RKO (cell line): ENCODE results near the gene LYPD1.
A peak's percentile ranks its signal among the peaks of the same experiment; 100 is the strongest.

ENCODE experiments used
- DNase-seq: peaks from one replicate; pipeline ENCODE4 v3.0.0-alpha.2; 2016; ENCODE audit warnings: low spot score

Gene LYPD1

DNA sequence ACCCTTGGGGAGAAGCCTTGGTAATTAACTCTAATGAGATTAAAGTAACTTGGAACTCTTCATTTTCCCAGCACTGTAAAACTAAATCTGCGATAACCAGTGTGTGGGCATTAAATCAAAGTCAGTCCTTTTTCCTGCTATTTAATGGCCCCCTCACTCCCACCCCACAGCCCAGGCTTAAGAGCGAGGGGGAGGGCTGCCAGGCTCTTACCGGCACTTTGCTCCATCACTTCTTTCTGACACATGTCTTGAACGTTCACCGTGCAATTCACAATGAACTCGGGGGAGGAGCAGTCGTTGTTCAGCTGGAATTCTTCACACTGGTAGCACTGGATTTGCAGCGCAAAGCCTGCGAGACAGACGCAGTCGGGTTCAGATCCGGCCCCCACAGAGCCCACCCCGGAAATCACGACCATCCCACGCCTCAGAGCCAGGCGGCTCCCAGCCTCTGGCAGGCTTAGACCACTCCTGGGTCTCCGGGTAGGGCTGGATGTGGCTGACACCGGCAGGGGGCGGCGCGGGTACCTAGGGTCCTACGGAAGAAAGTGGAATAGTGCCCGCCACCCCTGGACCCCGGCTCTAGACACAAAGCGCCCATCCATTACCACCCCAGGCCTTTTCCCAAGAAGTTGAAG is 1.7 kb downstream of the LYPD1 start:
- DNase-seq, result no peak

DNA sequence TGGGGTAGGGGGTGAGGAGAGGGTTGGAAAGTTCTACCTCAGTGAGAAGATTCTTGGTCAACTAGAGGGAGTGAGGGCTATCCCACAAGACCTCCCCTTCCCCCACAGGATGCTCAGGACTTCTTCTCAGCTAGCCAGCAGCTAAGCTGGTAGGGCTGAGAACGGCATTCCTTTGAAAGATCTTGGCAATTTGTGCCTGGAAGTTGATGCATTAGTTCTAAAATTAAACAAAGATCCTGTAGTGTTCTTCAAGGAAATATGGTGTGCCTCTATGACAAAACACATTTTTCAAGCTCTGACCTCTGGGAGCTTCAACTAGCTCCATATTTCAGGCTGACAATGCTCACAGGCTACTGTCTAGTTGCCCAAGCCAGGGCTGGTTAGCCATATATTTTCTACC is 2.3 kb downstream of the LYPD1 start:
- DNase-seq, result no peak

DNA sequence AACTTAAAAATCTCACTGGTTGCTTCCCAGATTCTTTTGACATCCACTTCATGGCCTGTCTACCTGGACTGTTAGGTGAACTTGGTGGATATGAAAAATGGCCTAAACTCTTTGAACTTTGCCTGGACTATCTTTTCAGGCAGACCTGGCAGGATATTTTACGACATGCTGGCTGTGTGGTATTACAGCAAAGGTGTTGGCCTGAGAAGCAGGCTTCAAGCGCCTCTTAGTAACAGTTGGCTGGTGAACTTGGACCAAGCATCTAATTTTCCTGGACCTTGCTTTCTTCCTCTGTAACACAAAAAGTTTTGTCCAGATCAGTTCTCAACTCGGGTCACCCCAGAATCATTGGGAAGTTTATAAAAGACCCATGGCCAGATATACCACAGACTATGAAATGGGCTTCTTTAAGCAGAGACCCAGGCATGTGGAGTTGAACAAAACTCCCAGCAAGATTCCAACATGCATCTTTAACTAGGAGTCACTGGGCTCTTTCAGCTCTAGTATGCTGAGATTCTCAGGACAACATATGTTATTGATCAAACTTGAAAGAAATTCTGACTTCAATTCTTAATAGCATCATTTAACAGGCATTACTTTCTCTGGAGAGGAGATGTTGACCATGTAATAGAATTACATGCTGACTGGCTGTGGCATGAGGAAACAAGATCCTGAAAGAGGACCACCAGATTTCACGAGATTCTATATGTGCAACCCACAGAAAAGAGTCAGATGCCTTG is 4.4 kb downstream of the LYPD1 start:
- DNase-seq, result no peak

DNA sequence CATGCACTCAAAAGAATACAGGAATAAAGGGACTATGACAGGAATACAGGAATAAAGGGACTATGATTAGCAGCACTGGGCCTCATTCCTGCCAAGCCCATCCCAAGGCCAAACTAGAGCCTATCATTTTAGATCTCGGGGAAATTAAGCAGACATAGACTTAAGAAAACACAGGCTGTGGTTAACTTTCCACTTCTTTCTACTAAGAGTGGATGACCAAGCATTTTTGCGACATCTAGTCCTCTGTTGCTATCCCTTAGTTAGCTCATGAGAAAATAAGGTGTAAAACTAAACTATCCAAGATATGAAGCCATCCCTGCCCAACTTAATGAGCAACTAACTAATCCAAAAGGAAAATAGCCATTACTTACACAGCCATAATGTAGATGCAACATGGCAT is 5.9 kb downstream of the LYPD1 start:
- DNase-seq, result no peak

DNA sequence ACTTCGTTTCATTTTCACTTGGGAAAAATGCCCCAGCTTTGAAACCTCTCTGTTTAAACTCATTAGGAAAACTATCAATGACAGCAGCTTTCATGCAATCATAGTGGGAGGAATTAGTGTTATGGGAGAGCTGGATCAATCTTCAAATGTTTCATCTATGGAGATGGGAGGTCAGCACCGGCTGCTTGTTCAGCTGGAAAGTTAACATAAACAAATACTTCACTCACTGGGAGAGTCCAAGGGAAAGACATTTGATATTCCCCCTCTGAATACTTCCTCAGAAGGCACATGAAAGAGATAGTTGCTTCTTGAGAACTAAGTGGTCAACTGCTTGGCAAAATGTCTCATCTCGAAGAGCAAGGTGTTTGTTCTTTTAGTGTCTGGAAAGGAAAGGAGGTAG is 7.3 kb downstream of the LYPD1 start:
- DNase-seq, result no peak

DNA sequence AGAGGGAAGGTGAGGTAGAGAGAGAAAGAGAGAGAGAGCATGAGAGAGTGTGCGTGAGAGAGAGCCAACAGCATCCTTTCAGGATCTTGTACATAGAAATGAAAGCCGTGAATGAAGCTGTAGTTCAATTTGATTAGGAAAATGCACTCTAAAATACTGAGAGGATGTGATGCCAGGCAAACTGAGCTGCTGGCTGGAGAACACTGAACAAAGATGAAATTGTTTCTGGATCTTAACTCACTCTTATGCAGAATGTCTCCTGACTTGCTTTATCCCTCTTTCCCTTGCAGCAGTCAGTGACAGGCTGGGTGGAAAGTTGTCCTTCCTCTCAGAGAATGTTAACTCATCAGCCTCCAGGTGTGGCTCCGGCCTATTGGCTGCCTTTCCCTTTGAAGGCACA is 10.7 kb downstream of the LYPD1 start:
- no peak for DNase-seq

DNA sequence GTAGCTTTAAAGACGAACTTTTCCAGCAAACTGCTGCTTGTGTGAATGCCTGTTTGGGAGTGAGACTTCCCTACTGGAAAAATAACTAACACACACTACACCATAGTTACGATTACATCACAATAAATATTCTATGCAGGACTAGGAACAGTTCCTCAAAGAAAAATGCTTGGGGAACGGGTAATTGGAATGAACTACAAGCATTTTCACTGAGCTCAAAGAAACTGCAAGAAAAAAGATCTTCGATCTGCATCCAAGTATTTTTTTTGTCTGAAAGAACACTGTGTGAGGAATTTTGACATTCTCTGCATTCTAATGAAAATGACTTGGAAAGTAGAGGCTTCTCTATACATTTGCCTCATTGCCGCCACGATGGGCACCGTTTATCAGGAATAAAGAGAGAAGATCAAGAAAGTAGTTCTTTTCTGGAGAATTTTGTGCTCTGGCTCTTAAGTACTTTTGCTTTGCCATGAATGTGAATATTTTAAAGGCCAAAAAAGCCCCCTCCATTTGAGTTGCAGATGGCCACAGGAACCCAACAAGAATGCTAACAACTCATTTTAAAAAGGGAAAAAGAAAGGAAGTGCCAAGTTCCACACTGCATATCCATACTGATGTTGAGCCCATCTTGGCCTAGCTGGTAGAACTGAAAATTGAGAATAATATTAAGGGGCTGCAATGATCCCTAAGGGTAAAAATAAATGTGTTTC is 13.6 kb downstream of the LYPD1 start:
- no peak for DNase-seq

DNA sequence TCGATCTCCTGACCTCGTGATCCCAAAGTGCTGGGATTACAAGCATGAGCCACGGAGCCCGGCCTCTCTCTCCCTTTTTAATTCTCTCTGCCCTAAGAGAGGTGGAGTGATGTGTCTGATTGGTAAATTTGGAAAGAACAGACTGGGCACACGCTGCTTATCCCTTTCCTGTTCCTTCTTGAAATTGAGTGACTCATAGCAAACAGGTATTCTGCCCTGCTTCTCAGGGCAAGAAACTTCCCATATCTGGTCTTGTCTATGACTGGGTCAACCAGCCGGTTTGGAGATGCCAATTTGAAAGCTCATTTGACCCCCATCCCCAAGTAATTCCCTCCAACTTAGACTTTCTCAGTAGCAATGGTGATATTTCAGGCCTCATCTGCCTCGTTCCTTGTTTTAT is 15.0 kb downstream of the LYPD1 start:
- DNase-seq, result no peak

DNA sequence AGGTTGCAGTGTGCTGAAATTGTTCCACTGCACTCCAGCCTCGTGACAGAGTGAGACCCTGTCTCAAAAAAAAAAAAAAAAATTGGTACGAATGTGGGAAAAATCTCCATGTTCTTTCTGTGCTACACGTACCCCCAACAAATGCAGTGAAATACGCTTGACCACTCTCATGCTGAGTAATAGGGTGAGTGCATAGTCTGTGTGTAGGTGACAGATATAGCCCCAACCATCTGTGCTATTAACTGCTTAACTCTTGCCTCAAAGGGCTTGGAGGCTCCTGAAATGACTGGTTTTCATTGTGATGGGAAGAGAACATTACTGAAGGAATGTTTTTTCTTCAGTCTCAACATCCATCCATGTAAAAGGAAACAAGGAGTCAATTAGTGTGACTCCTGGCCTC is 15.7 kb downstream of the LYPD1 start:
- no peak for DNase-seq

DNA sequence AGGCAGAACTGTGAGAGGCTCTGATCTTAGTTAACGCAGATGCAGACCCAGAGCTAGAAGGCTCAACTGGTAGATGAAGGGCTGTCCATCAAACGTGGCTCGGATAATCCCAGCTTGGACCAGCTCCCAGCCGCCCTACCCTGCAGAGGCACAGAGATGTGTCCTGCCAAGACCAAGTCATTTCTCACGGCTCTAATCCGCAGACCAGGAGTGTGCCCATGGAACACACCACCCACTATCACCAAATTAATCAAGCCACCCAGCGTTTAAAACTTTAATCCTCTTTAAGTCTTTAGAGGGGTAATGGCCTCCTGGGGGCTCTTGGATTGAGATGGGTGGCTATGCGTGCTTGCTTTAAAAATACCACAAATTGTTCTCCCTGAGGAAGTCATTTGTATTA is 17.5 kb downstream of the LYPD1 start:
- no peak for DNase-seq

DNA sequence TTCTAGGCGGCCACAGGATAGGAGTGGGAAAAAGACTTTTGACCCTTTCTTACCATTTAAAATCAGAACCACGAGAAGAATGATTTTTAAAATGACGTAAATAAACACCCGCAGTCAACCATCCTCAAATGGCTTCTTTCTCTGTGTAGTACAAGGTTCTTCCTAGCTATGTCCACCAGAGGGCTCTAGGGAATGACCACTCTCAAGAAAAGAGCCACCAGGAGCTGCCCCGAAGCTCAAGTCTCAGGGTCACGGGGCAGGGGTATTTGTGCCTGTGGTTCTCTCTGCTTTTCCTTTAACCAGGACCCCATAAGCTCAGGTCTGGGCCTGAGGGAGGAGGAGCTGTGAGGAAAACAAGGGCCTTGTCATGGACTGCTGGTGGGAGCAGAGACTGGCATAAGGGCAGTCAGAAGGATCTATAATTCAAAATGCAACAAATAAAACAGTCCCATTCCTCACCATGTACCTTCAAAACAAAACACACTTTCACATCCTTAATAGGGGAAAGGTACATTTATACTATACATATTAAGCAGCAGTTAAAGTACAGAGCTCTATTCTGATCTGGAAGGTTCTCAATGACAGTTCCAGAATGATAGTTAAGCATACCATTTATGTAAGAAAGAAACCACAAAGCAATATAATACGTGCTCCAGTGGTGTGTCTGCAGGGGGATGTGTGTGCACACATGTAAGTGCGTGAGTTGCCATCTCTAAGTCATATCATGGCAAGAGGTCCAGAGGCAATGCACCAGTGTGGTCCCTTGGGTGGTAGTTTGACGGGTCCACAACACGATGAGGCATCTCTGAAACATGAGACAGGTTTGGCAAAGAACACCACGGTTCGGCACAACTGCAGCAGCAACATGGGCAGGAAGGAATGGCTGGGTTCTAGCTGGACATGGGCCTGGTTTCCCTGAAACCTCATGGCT is 18.6 kb downstream of the LYPD1 start:
- peak; percentile 60 for DNase-seq

DNA sequence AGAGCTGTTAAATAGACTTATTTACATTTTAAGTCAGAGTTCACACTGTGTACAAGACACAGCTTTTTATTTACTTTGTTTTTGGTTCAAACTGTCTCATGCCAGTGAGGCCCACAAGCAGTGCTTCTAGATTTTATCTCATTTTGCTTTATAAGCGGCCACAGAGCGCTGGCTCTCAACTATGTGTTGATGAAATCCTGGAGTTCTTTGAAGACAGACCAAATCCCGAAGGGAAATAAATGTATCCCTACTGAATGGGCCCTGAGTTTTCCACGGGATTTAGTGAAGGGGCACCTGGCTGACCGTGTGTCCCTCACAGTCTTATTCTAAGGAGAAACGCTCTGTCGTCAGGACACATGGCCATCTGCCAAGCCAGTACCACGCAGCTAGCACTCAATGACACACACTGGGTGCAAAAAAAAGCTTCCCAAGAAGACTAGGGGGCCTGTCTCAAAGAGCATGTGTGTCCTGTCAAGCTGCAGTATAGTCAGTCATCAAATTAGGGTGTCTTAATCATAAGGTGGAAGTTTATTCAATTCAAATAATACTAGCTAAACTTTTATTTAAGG is 23.4 kb downstream of the LYPD1 start:
- DNase-seq, result no peak

DNA sequence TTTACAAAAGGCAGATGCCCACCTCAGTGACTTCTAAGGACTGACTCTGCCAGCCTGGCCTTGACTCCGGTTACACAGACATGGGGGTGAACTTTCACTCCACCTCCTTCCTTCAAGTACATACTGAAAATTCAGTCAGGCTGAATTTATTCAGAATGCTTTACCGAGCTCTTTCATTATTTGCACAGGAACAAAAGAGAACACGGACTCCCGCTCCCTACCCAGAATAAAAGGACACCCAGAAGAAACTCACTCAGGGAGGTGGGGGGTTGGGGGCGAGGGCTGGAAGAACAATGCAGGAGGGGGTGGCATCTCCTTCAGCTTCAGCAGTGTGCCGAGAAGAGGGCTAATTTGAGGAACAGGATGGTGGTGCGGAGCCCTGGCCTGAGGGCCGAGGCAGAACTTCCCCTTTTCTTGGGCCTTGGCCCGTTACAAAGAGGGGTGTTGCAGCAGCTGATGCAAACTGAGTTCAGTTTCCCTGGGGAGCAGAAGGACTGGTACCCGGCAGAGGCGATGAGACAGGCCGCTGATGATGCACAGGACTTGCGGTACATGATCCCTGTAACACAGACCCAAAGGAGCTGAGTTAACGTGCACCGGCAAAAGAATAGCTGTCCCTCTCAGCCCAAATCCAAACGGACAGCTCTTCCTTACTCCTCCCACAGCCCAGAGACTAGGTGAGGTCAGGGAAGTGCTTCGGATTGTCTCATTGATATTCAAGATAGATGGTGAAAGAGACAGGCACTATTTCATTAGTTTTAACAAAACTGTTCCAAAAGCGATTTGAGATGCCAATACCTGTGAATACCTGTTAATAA is 24.1 kb downstream of the LYPD1 start:
- DNase-seq, result no peak

DNA sequence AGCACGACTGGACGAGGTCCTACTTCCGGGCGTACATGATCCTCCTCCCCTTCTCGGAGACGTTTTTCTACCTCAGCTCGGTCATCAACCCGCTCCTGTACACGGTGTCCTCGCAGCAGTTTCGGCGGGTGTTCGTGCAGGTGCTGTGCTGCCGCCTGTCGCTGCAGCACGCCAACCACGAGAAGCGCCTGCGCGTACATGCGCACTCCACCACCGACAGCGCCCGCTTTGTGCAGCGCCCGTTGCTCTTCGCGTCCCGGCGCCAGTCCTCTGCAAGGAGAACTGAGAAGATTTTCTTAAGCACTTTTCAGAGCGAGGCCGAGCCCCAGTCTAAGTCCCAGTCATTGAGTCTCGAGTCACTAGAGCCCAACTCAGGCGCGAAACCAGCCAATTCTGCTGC is 24.8 kb downstream of the LYPD1 start:
- no peak for DNase-seq

DNA sequence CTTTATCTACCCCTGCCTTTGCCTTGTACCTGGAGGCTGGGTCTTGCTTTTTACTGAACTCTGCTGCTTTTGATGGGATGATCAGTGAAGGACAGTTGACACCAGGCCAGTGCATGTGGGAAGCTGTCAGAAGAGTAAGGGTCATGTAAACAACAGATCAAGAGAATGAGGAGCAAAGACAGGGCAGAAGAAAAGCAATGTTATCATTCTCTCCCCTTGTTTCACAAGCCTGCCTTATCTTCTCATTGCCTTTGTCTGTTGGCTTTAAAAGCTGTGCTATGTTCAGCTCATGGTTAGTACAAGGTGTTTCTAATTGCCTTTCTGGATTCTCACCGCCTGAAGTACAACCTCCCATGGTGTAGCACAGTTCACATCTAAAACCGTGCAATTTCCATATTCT is 27.6 kb downstream of the LYPD1 start:
- no peak for DNase-seq

DNA sequence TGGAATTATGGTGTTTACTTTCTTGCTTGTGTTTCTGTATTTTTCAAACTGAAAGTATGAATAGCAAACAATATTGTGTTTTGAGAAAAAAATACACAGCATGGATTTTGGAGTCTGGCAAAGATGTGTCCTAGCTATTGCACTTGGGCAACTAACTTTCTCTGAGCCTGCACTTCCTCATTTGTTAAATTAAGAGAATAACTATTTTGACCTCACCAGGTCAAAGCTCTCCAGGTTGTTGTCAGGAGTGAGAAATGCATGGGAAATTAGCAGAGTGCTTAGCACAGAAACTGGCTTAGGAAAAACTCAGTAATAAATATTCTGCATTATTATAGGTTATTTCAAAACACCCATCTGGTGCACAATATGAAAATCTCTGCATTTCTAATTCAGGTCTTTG is 28.2 kb downstream of the LYPD1 start:
- no peak for DNase-seq

DNA sequence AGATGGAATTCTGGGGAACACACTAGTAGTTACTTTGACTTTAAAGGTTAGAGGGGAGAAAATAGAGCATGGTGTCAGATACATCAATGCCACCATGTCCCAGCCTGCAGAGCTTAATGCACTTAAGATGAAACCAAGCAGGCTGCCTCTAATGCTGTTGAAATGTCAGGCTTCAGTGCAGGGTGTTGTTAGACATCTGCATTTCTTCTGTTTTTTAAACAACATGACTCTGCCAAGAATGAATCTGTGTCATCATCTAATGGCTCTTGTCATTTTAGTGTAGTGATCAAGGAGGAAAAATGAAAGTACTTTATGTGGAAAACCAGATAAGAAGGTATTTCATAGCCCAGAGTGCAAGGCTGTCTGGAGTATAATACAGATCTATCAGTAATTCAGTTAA is 29.9 kb downstream of the LYPD1 start:
- no peak for DNase-seq

DNA sequence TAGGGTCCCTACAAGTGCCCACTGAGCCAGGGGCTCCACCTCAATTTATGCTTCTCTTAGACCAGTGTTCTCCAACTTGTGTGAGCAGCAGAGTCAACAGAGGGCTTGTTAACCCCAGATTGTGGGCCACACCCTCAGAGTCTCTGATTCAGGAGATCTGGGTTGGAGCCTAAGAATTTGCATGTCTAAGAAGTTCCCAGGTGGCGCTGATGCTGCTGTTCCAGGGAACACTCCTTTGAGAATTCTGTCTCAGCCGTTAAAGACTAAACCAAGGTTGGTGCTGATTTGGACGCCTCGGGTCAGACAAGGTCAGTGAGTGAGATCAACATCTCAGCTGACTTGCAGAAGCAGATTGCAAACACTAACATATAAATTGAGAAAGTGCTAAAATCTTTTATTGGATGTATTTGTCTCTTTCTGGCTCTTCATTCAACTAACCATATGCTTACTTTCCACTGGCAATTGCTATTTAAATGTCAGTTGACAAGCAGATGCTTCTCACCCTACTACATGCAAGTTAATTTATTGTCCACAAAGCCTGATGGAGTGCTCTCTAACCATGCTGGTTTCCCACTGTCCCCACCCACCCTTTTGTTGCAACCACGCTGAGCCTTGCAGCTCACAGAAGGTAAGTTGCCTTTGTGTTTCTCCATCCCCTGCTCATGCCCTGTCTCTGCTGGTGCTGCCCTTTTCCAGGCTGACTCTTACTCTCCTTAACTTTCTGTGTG is 31.5 kb downstream of the LYPD1 start:
- no peak for DNase-seq

DNA sequence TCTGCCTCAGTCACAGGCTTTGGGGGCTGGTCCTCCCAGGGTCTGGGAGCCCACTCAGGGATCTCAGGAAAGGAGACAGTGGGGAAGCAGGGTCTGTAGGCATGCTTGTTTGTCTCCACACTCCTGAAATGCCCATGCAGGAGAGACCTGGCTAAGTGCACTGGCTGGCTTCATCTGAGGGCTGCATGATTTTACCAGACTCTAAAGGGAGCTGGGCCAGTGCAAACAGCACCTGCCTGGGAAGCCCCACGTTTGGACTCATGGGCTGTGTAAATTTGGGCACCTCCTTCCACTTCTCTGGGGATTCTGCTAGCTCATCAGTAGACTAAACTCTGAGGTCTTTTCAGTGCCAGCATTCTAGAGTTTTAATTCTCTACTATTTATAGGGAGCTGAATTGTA is 33.7 kb downstream of the LYPD1 start:
- no peak for DNase-seq

DNA sequence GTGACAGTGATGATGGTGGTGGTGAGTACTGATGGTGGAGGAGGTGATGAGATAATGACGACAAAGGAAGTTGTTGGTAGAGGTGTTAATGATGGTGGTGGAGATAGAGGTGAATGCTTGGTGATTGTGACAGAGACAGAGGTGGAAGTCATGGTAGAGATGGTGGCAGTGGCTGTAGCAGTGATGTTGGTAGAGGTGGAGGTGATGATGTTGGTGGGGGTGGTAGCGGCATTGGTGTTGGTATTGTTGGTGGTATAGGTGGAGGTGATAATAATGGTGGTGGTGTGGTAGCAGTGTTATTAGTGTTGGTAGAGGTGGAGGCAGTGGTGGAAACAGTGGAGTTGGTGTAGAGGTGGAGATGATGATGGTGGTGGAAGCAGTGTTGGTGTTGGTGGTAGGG is 36.4 kb downstream of the LYPD1 start:
- DNase-seq, result no peak
